Measurements from ENCODE around the gene CHPF. TPM values are rescaled to one million over a fixed set of nuclear protein-coding genes. Genes with fewer than 3 reads are reported as not detected.

The CHPF gene
- total and polyA plus RNA-seq, 10 of the 15 experiments (the other 5 are each of a cell fraction or from before 2014, with no cell fraction given): 0.09 to 17.4 (median 8.3) TPM; not detected in 1

DNA sequence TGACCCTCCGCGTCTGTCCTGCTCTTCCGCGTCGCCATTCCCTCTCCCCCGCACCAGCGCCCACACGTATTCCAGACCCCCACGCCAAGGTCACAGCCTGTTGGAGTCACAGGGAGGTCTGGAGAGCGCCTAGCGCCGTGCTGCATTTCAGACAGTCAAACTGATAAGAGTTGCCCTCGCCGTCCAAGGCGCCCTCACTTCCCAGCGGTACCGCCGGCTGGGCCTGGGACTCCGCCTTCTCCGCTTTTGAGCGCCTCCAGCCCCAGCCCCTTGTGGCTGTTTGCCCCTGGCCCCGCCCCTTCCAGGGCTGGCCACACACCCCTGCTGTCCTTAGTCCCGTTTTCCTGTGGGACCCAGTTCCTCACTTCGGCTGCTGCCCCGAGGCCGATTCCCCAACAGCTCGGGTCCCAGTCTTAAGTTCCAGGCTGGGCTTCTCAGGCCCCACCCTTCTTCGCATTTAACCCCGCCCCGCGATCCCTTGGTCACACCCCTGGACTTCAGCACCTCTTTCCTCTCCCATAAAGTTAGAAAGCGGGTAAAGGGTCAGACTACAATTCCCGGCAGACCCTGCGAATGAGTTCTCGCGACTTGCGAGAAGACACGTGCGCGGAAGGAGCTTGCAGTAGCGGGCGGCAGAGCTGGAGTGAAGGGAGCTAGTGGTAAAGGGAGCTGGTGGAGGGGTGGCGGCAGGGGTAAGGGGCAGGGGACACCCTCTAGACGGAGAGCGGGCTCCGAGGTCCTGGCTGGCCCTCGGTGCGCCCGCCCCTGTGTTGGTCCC is 45.1 kb downstream of the CHPF start, which contains the start of gene GMPPA (continued):
- peak; percentile 68; the same call in 1 of the 2 replicates for TF ChIP-seq CREM (IDR thresholded peaks at IDR 0.05; ENCODE audit: low read depth)
- no peak for TF ChIP-seq SMAD1 (IDR thresholded peaks at IDR 0.05; ENCODE audit: low read depth, partially characterized antibody)
- TF ChIP-seq, protein P1, sequence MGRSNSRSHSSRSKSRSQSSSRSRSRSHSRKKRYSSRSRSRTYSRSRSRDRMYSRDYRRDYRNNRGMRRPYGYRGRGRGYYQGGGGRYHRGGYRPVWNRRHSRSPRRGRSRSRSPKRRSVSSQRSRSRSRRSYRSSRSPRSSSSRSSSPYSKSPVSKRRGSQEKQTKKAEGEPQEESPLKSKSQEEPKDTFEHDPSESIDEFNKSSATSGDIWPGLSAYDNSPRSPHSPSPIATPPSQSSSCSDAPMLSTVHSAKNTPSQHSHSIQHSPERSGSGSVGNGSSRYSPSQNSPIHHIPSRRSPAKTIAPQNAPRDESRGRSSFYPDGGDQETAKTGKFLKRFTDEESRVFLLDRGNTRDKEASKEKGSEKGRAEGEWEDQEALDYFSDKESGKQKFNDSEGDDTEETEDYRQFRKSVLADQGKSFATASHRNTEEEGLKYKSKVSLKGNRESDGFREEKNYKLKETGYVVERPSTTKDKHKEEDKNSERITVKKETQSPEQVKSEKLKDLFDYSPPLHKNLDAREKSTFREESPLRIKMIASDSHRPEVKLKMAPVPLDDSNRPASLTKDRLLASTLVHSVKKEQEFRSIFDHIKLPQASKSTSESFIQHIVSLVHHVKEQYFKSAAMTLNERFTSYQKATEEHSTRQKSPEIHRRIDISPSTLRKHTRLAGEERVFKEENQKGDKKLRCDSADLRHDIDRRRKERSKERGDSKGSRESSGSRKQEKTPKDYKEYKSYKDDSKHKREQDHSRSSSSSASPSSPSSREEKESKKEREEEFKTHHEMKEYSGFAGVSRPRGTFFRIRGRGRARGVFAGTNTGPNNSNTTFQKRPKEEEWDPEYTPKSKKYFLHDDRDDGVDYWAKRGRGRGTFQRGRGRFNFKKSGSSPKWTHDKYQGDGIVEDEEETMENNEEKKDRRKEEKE (IDR thresholded peaks at IDR 0.05): no peak
- TF ChIP-seq MEF2B (IDR thresholded peaks at IDR 0.05; ENCODE audit: partially characterized antibody, poor library complexity, severe bottlenecking): no peak
- peak; percentile 86 for TF ChIP-seq RAD51 (IDR thresholded peaks at IDR 0.05)
- peak; percentile 90 for TF ChIP-seq BRCA1 (IDR thresholded peaks at IDR 0.05; ENCODE audit: low read depth, low read length)
- 0 out of 2 replicates have a peak, but pooled peaks have one; percentile 44 for TF ChIP-seq NR2F1 (conservative IDR thresholded peaks at IDR 0.05)
- TF ChIP-seq BCL3 (IDR thresholded peaks at IDR 0.05; ENCODE audit: borderline replicate concordance, insufficient read depth, low read depth, low read length, poor library complexity, severe bottlenecking): no peak
- peak; percentile 96 for TF ChIP-seq RCOR1 (conservative IDR thresholded peaks at IDR 0.05; ENCODE audit: low read depth, low read length)
- no peak for TF ChIP-seq PRDM15 (CRISPR knock-in tag; IDR thresholded peaks at IDR 0.05)
- TF ChIP-seq ZZZ3 (IDR thresholded peaks at IDR 0.05; ENCODE audit: control insufficient read depth, insufficient read length, low read depth): no peak
- TF ChIP-seq HCFC1 (IDR thresholded peaks at IDR 0.05; ENCODE audit: low read length): peak; percentile 95
- 0 out of 2 replicates have a peak, but pooled peaks have one; percentile 18 for TF ChIP-seq TCF12 (IDR thresholded peaks at IDR 0.05; ENCODE audit: low read depth, low read length)
- peak; percentile 61; the same call in 1 of the 2 replicates for TF ChIP-seq SIN3A (IDR thresholded peaks at IDR 0.05; ENCODE audit: low read depth, low read length)
- peak; percentile 92 for TF ChIP-seq POLR2A (IDR thresholded peaks at IDR 0.05; ENCODE audit: low read depth, low read length)
- no peak for TF ChIP-seq NFXL1 (IDR thresholded peaks at IDR 0.05; ENCODE audit: borderline replicate concordance)
- peak; percentile 95 for TF ChIP-seq TAF1 (IDR thresholded peaks at IDR 0.05; ENCODE audit: borderline replicate concordance, low read depth, low read length)
- 0 out of 2 replicates have a peak, but pooled peaks have one; percentile 26 for TF ChIP-seq RUNX3 (IDR thresholded peaks at IDR 0.05; ENCODE audit: low read length)
- TF ChIP-seq, protein P2, sequence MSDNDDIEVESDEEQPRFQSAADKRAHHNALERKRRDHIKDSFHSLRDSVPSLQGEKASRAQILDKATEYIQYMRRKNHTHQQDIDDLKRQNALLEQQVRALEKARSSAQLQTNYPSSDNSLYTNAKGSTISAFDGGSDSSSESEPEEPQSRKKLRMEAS (IDR thresholded peaks at IDR 0.05; ENCODE audit: low read depth, low read length): peak; percentile 77
- no peak for TF ChIP-seq EED (IDR thresholded peaks at IDR 0.05; ENCODE audit: low read depth)
- peak; percentile 77 for TF ChIP-seq BHLHE40 (IDR thresholded peaks at IDR 0.05; ENCODE audit: borderline replicate concordance in 1 of 2, low read depth in 2 of 2, low read length in 1 of 2)
- TF ChIP-seq CREB1 (IDR thresholded peaks at IDR 0.05; ENCODE audit: low read depth): peak; percentile 87

All from GM12878 (cell line).